Muscle of arm (tissue), 12 donors: ENCODE results near the gene ALPK1. TPM values are rescaled to one million over a fixed set of nuclear protein-coding genes. Genes with fewer than 3 reads are reported as not detected.
A peak's percentile ranks its signal among the peaks of the same experiment; 100 is the strongest.
"Not testable (repeated sequence)": the region's sequence is repeated elsewhere in the genome, so short reads cannot be mapped to it uniquely, and the experiment has no call there.

Experiments
- DNase-seq: peaks from one replicate; pipeline ENCODE4 v3.0.0-alpha.2; 2013
- polyA plus RNA-seq, 12 donors: library from polyadenylated mRNA; unstranded; fragments of 120-200 nt; gene quantifications; one replicate each; pipeline ENCODE4 v1.2.1, GENCODE V29; 2013; ENCODE audit not compliant: insufficient read length in 12 of 12

The ALPK1 gene
- polyA plus RNA-seq, 12 donors, result 2.4 to 16.9 (median 7.7) TPM; not detected in 1

GRCh38 chr4:112378243-112378620, 81.1 kb downstream of the ALPK1 start:
- no peak for DNase-seq

GRCh38 chr4:112378858-112379257, 81.7 kb downstream of the ALPK1 start:
- DNase-seq, result no peak

- no peak for DNase-seq
Measured at GRCh38 chr4:112379306-112379705, 82.1 kb downstream of the ALPK1 start.

- DNase-seq, result no peak
Measured at GRCh38 chr4:112381996-112382692, 85.0 kb downstream of the ALPK1 start.

GRCh38 chr4:112386071-112386470, 88.9 kb downstream of the ALPK1 start:
- no peak for DNase-seq

- DNase-seq, result no peak
Measured at GRCh38 chr4:112402098-112402497, 104.9 kb downstream of the ALPK1 start.

- DNase-seq, result peak; percentile 26
Measured at GRCh38 chr4:112403101-112403945, 106.2 kb downstream of the ALPK1 start.

GRCh38 chr4:112410364-112410763, 113.2 kb downstream of the ALPK1 start:
- no peak for DNase-seq

GRCh38 chr4:112410804-112411203, 113.6 kb downstream of the ALPK1 start:
- no peak for DNase-seq

GRCh38 chr4:112411781-112412550, 114.8 kb downstream of the ALPK1 start:
- DNase-seq, result no peak

- DNase-seq, result no peak
Measured at GRCh38 chr4:112416464-112416863, 119.3 kb downstream of the ALPK1 start.

GRCh38 chr4:112418092-112418491, 120.9 kb downstream of the ALPK1 start:
- no peak for DNase-seq

- DNase-seq, result no peak
Measured at GRCh38 chr4:112421911-112422310, 124.7 kb downstream of the ALPK1 start.

- DNase-seq, result no peak
Measured at GRCh38 chr4:112422644-112423043, 125.5 kb downstream of the ALPK1 start.

GRCh38 chr4:112423591-112423990, 126.4 kb downstream of the ALPK1 start:
- DNase-seq, result no peak

GRCh38 chr4:112425823-112426222, 128.7 kb downstream of the ALPK1 start:
- no peak for DNase-seq

- no peak for DNase-seq
Measured at GRCh38 chr4:112426416-112426815, 129.2 kb downstream of the ALPK1 start.

- DNase-seq, result no peak
Measured at GRCh38 chr4:112431158-112431557, 134.0 kb downstream of the ALPK1 start.

- DNase-seq, result no peak
Measured at GRCh38 chr4:112436987-112437386, 139.8 kb downstream of the ALPK1 start.

- not testable (repeated sequence) for DNase-seq
Measured at GRCh38 chr4:112442226-112442625, 145.1 kb downstream of the ALPK1 start.

GRCh38 chr4:112448306-112449132, 151.3 kb downstream of the ALPK1 start:
- no peak for DNase-seq

- no peak for DNase-seq
Measured at GRCh38 chr4:112449708-112450107, 152.5 kb downstream of the ALPK1 start.
